K562 (cell line): ENCODE data around the gene CD276.

ENCODE experiments used
- CHD1 ChIP-seq: fragments of 200-600 bp; sonication (generic); IDR thresholded peaks from one replicate; pipeline ENCODE4 v1.6.1; 2012; ENCODE audit warnings: mild to moderate bottlenecking, moderate library complexity, low read length, inconsistent platforms
- CTCF ChIP-seq, 3 experiments: IDR thresholded peaks in 2 of 3; conservative IDR thresholded peaks in 1 of 3; 2 replicates each; pipeline ENCODE4 v1.5.1; 2011 to 2012; ENCODE audit warnings: low read length in 3 of 3, mild to moderate bottlenecking in 3 of 3, control low read depth in 2 of 3, improper control_type of control experiment in 1 of 3, inconsistent platforms in 1 of 3, low read depth in 1 of 3, mixed read lengths in 1 of 3, moderate library complexity in 1 of 3; ENCODE audit not compliant: insufficient read depth in 2 of 3
- ELF1 ChIP-seq: fragments of 200-800 bp; sonication (Bioruptor generic); IDR thresholded peaks from 2 replicates; pipeline ENCODE4 v1.6.1; 2016; ENCODE audit warnings: missing genetic modification characterization, missing compliant biosample characterization
- POLR2A ChIP-seq: fragments of 450-650 bp; conservative IDR thresholded peaks from 2 replicates; pipeline ENCODE4 v1.6.1; 2016
- SPI1 ChIP-seq: IDR thresholded peaks from 2 replicates; pipeline ENCODE4 v1.6.1; 2011; ENCODE audit warnings: low read depth, low read length, control low read depth, borderline replicate concordance
- TRIM24 ChIP-seq, 2 experiments: fragments of 450-650 bp; IDR thresholded peaks; 2 replicates each; pipeline ENCODE4 v1.6.1; 2016

GRCh38 chr15:73756947-73757513 is 72.8 kb downstream of the CD276 start:
- no peak for TF ChIP-seq CHD1
- no peak for TF ChIP-seq POLR2A
- no peak for TF ChIP-seq CTCF (IDR thresholded peaks at IDR 0.05 in 2 of 3, conservative IDR thresholded peaks at IDR 0.05 in 1 of 3; ENCODE audit: insufficient read depth in 2 of 3, low read depth in 1 of 3, low read length in 3 of 3)
- no peak for TF ChIP-seq ELF1 (tag)
- no peak for TF ChIP-seq SPI1
- TF ChIP-seq TRIM24 (IDR thresholded peaks at IDR 0.05): no peak
